Measurements from ENCODE around the gene LCTL. TPM values are rescaled to one million over a fixed set of nuclear protein-coding genes. Genes with fewer than 3 reads are reported as not detected.

LCTL gene
- total RNA-seq, 4 donors from 2014 or later, result not detected

DNA sequence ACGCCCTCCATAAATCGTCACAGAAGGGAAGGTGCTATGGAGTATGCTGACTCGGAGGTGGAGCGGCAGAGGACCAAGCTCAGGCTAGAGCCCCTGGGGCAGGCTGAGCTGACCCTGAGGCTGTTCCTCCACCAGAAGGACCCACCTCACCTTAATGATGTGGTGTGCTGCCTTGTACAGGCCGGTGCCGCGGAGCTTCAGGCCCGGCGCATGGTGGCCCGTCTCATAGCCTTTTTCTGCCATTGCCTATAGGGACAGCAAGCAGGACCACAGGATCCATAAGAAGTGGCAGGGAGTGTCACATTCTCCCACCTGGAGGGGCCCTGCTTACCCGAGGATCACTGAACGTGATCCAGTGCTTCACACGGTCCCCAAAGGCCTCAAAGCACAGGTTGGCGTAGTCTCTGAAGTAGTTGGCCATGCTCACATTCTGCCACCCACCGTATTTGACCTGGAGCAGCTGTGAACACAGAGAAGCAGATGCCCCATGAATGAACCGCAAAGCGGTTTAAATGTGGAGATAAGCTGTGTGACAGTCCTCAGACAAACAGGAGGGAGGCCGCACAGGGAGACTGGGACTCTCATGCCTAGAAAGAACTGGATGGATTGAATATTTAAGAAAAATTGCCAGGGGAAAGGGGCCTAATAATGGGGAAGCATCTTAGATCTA is 4.8 kb downstream of the LCTL start:
- DNase-seq (ENCODE audit: low spot score), result no peak
- TF ChIP-seq, protein P1, sequence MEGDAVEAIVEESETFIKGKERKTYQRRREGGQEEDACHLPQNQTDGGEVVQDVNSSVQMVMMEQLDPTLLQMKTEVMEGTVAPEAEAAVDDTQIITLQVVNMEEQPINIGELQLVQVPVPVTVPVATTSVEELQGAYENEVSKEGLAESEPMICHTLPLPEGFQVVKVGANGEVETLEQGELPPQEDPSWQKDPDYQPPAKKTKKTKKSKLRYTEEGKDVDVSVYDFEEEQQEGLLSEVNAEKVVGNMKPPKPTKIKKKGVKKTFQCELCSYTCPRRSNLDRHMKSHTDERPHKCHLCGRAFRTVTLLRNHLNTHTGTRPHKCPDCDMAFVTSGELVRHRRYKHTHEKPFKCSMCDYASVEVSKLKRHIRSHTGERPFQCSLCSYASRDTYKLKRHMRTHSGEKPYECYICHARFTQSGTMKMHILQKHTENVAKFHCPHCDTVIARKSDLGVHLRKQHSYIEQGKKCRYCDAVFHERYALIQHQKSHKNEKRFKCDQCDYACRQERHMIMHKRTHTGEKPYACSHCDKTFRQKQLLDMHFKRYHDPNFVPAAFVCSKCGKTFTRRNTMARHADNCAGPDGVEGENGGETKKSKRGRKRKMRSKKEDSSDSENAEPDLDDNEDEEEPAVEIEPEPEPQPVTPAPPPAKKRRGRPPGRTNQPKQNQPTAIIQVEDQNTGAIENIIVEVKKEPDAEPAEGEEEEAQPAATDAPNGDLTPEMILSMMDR (IDR thresholded peaks at IDR 0.05), result no peak
- no peak for ATAC-seq (ENCODE audit: low FRiP score)

- TF ChIP-seq, protein P1 (IDR thresholded peaks at IDR 0.05), result no peak
- DNase-seq (ENCODE audit: low spot score), result no peak
Measured at GRCh38 chr15:66558271-66558670, 7.5 kb downstream of the LCTL start.

DNA sequence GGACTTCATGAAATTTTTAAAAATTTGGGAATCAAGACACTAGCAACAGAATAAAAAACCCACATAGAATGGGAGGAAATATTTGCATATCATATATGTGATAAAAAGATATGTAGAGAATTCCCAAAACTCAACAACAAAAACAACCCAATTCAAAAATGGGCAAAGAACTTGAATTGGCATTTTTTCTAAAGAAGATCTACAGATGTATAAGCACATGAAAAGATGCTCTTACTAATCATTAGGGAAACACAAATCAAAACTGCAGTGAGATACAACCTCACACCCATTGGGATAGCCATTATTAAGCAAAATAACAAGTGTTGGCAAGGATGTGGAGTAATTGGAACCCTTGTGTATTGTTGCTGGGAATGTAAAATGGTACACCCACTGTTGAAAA is 10.1 kb downstream of the LCTL start:
- DNase-seq (ENCODE audit: low spot score) (no peak), ATAC-seq (ENCODE audit: low FRiP score) (no peak)
- TF ChIP-seq, protein P1 (IDR thresholded peaks at IDR 0.05), result no peak

More at GRCh38 chr15:66558271-66558670, 7.5 kb downstream of the LCTL start:
- no peak for ATAC-seq (ENCODE audit: low FRiP score)

GRCh38 chr15:66545255-66545654 is 20.5 kb downstream of the LCTL start:
- DNase-seq (ENCODE audit: low spot score) (no peak), ATAC-seq (ENCODE audit: low FRiP score) (no peak)
- TF ChIP-seq, protein P1 (IDR thresholded peaks at IDR 0.05), result no peak

GRCh38 chr15:66542896-66543295 is 22.9 kb downstream of the LCTL start:
- TF ChIP-seq, protein P1 (IDR thresholded peaks at IDR 0.05), result no peak
- DNase-seq (ENCODE audit: low spot score) (no peak), ATAC-seq (ENCODE audit: low FRiP score) (no peak)

DNA sequence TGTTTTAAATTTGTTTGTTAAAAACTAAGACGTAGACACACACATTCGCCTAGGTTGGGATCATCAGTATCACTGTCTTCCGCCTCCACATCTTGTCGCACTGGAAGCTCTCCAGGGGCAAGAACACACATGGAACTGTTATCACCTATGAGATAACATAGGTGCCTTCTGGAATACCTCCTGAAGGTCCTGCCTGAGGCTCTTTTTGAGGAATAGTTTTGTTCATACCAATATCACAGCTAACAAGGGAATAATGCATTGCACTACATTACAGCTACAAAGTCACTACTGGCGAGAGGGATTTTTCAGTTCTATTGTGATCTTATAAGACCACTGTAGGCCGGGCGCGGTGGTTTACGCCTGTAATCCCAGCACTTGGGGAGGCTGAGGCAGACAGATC is 30.7 kb downstream of the LCTL start:
- TF ChIP-seq, protein P1 (IDR thresholded peaks at IDR 0.05), result no peak
- ATAC-seq (ENCODE audit: low FRiP score), result no peak
- DNase-seq (ENCODE audit: low spot score), result no peak

GRCh38 chr15:66524838-66525237 is 41.0 kb downstream of the LCTL start:
- DNase-seq (ENCODE audit: low spot score), result no peak
- TF ChIP-seq, protein P1 (IDR thresholded peaks at IDR 0.05), result no peak
- ATAC-seq (ENCODE audit: low FRiP score), result no peak
